RKO (cell line): Measurements from ENCODE around the gene SETX.
A peak's percentile ranks its signal among the peaks of the same experiment; 100 is the strongest.

Source experiments
- DNase-seq: peaks from one replicate; pipeline ENCODE4 v3.0.0-alpha.2; 2016; ENCODE audit warnings: low spot score

Gene SETX

GRCh38 chr9:132287256-132287760 is 67.5 kb downstream of the SETX start:
- no peak for DNase-seq

- DNase-seq: no peak
Observed at GRCh38 chr9:132283863-132284262, 70.9 kb downstream of the SETX start.

GRCh38 chr9:132283165-132283564 is 71.6 kb downstream of the SETX start:
- DNase-seq: no peak

- DNase-seq: no peak
Observed at GRCh38 chr9:132274861-132275260, 79.9 kb downstream of the SETX start.

- DNase-seq: peak; percentile 94
Observed at GRCh38 chr9:132269704-132270516, 84.9 kb downstream of the SETX start.

GRCh38 chr9:132268725-132269352 is 85.9 kb downstream of the SETX start:
- DNase-seq: peak; percentile 64

GRCh38 chr9:132267660-132268059 is 87.1 kb downstream of the SETX start:
- DNase-seq: no peak

GRCh38 chr9:132266017-132266416 is 88.8 kb downstream of the SETX start:
- DNase-seq: no peak

- no peak for DNase-seq
Observed at GRCh38 chr9:132260846-132261245, 93.9 kb downstream of the SETX start.

GRCh38 chr9:132250324-132251262 is 104.2 kb downstream of the SETX start:
- no peak for DNase-seq

GRCh38 chr9:132249690-132250089 is 105.1 kb downstream of the SETX start:
- no peak for DNase-seq

- DNase-seq: no peak
Observed at GRCh38 chr9:132249123-132249522, 105.7 kb downstream of the SETX start.

- DNase-seq: no peak
Observed at GRCh38 chr9:132247942-132248341, 106.8 kb downstream of the SETX start.

GRCh38 chr9:132245465-132245864 is 109.3 kb downstream of the SETX start:
- DNase-seq: no peak

- no peak for DNase-seq
Observed at GRCh38 chr9:132244582-132245455, 110.0 kb downstream of the SETX start.

GRCh38 chr9:132243156-132244074 is 111.4 kb downstream of the SETX start:
- DNase-seq: peak; percentile 73

- DNase-seq: peak; percentile 40
Observed at GRCh38 chr9:132242621-132243155, 112.1 kb downstream of the SETX start.

- DNase-seq: peak; percentile 49
Observed at GRCh38 chr9:132241840-132242620, 112.8 kb downstream of the SETX start.

GRCh38 chr9:132241483-132241839 is 113.3 kb downstream of the SETX start:
- DNase-seq: no peak
